A673 (cell line): Measurements from ENCODE around the gene TCHHL1.

Experiments used
- CTCF ChIP-seq: fragments of 300-800, 200-600 bp; sonication (generic); conservative IDR thresholded peaks from 2 replicates; pipeline ENCODE4 v1.5.1; 2017; ENCODE audit warnings: low read depth, mild to moderate bottlenecking, antibody characterized with exemption, low read length, moderate library complexity, mixed read lengths
- EZH2 ChIP-seq: fragments of 200-600 bp; sonication (generic); IDR thresholded peaks from 2 replicates; pipeline ENCODE4 v1.6.1; 2017; ENCODE audit warnings: borderline replicate concordance, low read depth, mild to moderate bottlenecking, mixed read lengths, antibody characterized with exemption, low read length; ENCODE audit not compliant: poor library complexity, severe bottlenecking

GRCh38 chr1:152115344-152115743, 26.5 kb upstream of the TCHHL1 start, which contains the start of gene TCHH:
- TF ChIP-seq EZH2: no peak
- no peak for TF ChIP-seq CTCF
